PFSK-1 (cell line): Measurements from ENCODE around the gene COX7C.

Experiments
- POLR2AphosphoS5 ChIP-seq: IDR thresholded peaks from 2 replicates; pipeline ENCODE4 v1.6.1; 2012; ENCODE audit warnings: low read depth, mild to moderate bottlenecking, control low read depth, low read length, moderate library complexity
- REST ChIP-seq, 2 experiments: IDR thresholded peaks; 2 replicates each; pipeline versions ENCODE4 v1.6.1 to v1.8.0; 2011 to 2012; ENCODE audit warnings: low read depth in 2 of 2, low read length in 2 of 2, control low read depth in 1 of 2, inconsistent platforms in 1 of 2, mild to moderate bottlenecking in 1 of 2, moderate library complexity in 1 of 2; ENCODE audit not compliant: insufficient read depth in 1 of 2
- TAF1 ChIP-seq: IDR thresholded peaks from 2 replicates; pipeline ENCODE4 v1.6.1; 2012; ENCODE audit warnings: low read length, control low read depth, borderline replicate concordance; ENCODE audit not compliant: insufficient read depth

- TF ChIP-seq REST (IDR thresholded peaks at IDR 0.05; ENCODE audit: insufficient read depth in 1 of 2, low read depth in 2 of 2, low read length in 2 of 2) (no peak), POLR2AphosphoS5 (no peak), TAF1 (no peak)
Measured at GRCh38 chr5:86640998-86641397, 23.3 kb downstream of the COX7C start.
